Fibroblast of lung (primary cell): Measurements from ENCODE around the gene SCTR.

Experiments used
- CTCF ChIP-seq, 2 donors: IDR thresholded peaks in 1 of 2; conservative IDR thresholded peaks in 1 of 2; 1 replicate in 1 of 2; 2 replicates in 1 of 2; pipeline ENCODE4 v1.5.1; 2011 to 2012; ENCODE audit warnings: low read length in 2 of 2, control low read depth in 1 of 2, inconsistent platforms in 1 of 2, low read depth in 1 of 2, mild to moderate bottlenecking in 1 of 2
- EZH2 ChIP-seq: IDR thresholded peaks from 2 replicates; pipeline ENCODE4 v1.5.1; 2012; ENCODE audit warnings: low read length, control low read depth, mild to moderate bottlenecking; ENCODE audit errors: missing control alignments

DNA sequence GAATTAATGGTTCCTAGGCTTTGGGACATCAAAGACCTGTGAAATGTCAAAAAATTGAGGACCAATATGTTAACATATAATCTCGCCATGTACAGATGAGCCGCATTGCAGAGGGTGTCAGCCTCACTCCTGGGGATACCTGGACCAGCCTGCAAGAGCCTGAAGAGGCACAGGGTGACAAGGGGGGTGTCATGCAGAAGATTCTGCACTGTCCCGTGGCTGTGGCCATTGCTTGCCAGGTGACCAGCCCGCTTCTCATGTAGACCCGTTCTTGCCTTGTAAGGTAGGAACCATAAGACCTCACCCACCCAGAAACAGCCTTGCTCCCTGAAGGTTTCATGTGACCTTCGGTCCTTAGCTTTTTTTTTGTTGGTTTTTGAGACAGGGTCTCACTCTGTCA is 55.2 kb downstream of the SCTR start:
- no peak for TF ChIP-seq CTCF (conservative IDR thresholded peaks at IDR 0.05 in 1 of 2, IDR thresholded peaks at IDR 0.05 in 1 of 2; ENCODE audit: low read depth in 1 of 2, low read length in 2 of 2)
- no peak for TF ChIP-seq EZH2
